ENCODE measurements around the gene SLC44A1. TPM values are rescaled to one million over a fixed set of nuclear protein-coding genes. Genes with fewer than 3 reads are reported as not detected.

The SLC44A1 gene
- total and polyA plus RNA-seq, 12 donors = 6.8 to 73.1 (median 36.3) TPM

GRCh38 chr9:105328296-105328695 lies 83.8 kb downstream of the SLC44A1 start:
- intact Hi-C loops (cut with DNase I) = no loop called here
- Histone ChIP-seq H3K36me3 (replicated peaks in 1 of 2) (no peaks in the 10 kb centered on the region), H3K4me3 (no peak overlapping the region), H3K27me3 (no peaks in the 10 kb centered on the region), H3K4me1 (replicated peaks in 1 of 2) (peaks cover 0 to 5% of the 10 kb centered on the region in 2 donors), H3K27ac (no peak overlapping the region), H3K9me3 (replicated peaks in 1 of 3) (no peaks in the 10 kb centered on the region)
- no peak for DNase-seq
- 86 to 94% (median 92%) methylated on average over 3 of the region's 3 CpGs for WGBS, 4 donors
- TF ChIP-seq POLR2A (IDR thresholded peaks at IDR 0.05) (no peak), CTCF (IDR thresholded peaks at IDR 0.05) (no peak)

GRCh38 chr9:105328872-105329718 lies 84.6 kb downstream of the SLC44A1 start:
- DNase-seq = no peak
- H3K27me3 ChIP-seq = no peaks in the 10 kb centered on the region
- peaks cover 0 to 8% of the 10 kb centered on the region in 2 donors for H3K4me1 ChIP-seq (replicated peaks in 1 of 2)
- H3K36me3 ChIP-seq (replicated peaks in 1 of 2) = no peaks in the 10 kb centered on the region
- intact Hi-C loops (cut with DNase I) = no loop called here
- 93 to 99% (median 94%) methylated on average over 11 to 12 of the region's 12 CpGs for WGBS, 4 donors
- H3K4me3 ChIP-seq = no peak overlapping the region
- H3K27ac ChIP-seq = no peak overlapping the region
- H3K9me3 ChIP-seq (replicated peaks in 1 of 3) = no peaks in the 10 kb centered on the region
- TF ChIP-seq CTCF (IDR thresholded peaks at IDR 0.05) (no peak), POLR2A (IDR thresholded peaks at IDR 0.05) (no peak)

- 82 to 95% (median 85%) methylated on average over 1 of the region's 1 CpG for WGBS, 4 donors
- peaks cover 0 to 14% of the 10 kb centered on the region in 2 donors for H3K4me1 ChIP-seq (replicated peaks in 1 of 2)
- TF ChIP-seq CTCF (IDR thresholded peaks at IDR 0.05) = no peak
- no peak for TF ChIP-seq POLR2A (IDR thresholded peaks at IDR 0.05)
Observed at GRCh38 chr9:105329719-105330062, 85.2 kb downstream of the SLC44A1 start.

GRCh38 chr9:105330201-105330600 lies 85.8 kb downstream of the SLC44A1 start:
- Histone ChIP-seq H3K27ac (no peak overlapping the region), H3K4me1 (replicated peaks in 1 of 2) (peaks cover 0 to 14% of the 10 kb centered on the region in 2 donors), H3K36me3 (replicated peaks in 1 of 2) (no peaks in the 10 kb centered on the region), H3K9me3 (replicated peaks in 1 of 3) (no peaks in the 10 kb centered on the region), H3K27me3 (no peaks in the 10 kb centered on the region), H3K4me3 (no peak overlapping the region)
- no peak for DNase-seq
- intact Hi-C loops (cut with DNase I) = no loop called here
- no peak for TF ChIP-seq POLR2A (IDR thresholded peaks at IDR 0.05)
- TF ChIP-seq CTCF (IDR thresholded peaks at IDR 0.05) = no peak

More at GRCh38 chr9:105329719-105330062, 85.2 kb downstream of the SLC44A1 start:
- intact Hi-C loops (cut with DNase I) = no loop called here
- Histone ChIP-seq H3K27me3 (no peaks in the 10 kb centered on the region), H3K4me3 (no peak overlapping the region), H3K27ac (no peak overlapping the region), H3K36me3 (replicated peaks in 1 of 2) (no peaks in the 10 kb centered on the region), H3K9me3 (replicated peaks in 1 of 3) (no peaks in the 10 kb centered on the region)
- DNase-seq = no peak

All from adrenal gland (tissue), 12 donors.